Neuron (in vitro differentiated cells): ENCODE data around the gene GGA3.

Experiments
- H2AFZ ChIP-seq: one replicate; pipeline ENCODE4 v1.6.1; 2013; ENCODE audit warnings: low read depth, mild to moderate bottlenecking, inconsistent platforms, low read length, moderate library complexity
- H3K27me3 ChIP-seq: one replicate; pipeline ENCODE4 v1.6.1; 2013; ENCODE audit warnings: low read length; ENCODE audit not compliant: insufficient read depth
- H3K36me3 ChIP-seq: one replicate; pipeline ENCODE4 v1.6.1; 2013; ENCODE audit warnings: low read length; ENCODE audit not compliant: insufficient read depth
- H3K4me1 ChIP-seq: one replicate; pipeline ENCODE4 v1.6.1; 2013; ENCODE audit warnings: low read length; ENCODE audit not compliant: insufficient read depth
- H3K4me3 ChIP-seq: 2 replicates; pipeline ENCODE4 v1.5.1; 2013; ENCODE audit warnings: mild to moderate bottlenecking, low read length, moderate library complexity
- H3K9me3 ChIP-seq: one replicate; pipeline ENCODE4 v1.6.1; 2013; ENCODE audit warnings: low read length

GGA3 gene

DNA sequence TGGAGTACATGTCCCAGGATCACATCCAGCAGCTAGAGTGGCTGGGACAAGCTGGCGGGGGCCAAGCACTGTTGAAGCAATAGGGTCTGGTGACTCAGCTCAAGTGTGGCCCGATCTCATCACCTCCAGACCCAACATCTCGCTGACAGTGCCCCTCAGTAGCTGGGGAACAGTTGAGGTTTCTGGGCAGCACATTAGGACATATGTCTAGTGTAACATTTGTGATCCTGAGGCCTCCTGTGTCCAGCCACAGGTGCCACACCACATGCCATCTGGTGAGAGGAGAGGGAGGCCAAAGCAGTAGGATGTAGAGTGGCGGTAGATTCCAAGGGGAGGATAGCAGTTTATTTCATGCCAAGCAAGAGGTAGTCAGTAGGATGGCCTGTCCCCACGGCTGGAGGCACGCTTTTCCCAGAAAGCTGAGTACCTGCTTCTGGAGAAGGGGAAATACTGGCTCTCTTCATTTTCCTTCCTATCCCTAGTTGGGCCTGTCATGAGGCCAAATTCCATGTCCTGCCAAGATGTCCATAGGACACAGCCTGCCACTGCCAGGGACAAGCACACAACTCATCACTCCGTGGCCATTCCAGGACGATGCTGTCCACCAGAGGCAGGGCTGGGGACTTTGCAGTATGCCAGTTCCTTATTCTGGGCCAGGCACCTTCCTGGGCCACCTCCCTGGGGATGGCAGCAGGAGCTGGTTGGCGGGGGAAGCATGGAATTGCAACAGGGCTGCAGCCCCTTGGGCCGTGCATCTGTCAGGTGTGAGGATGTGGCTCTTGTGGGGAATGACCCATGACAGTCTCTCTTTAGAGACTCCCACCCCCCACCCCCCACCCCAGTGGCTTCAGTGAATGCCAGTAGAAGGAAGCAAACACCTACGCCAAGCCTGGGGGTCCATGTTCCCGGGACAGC lies 24.0 kb downstream of the GGA3 start:
- Histone ChIP-seq H3K4me3 (no peak overlapping the region), H3K9me3 (no peaks in the 10 kb centered on the region), H3K27me3 (no peaks in the 10 kb centered on the region), H2AFZ (no peak overlapping the region), H3K36me3 (peaks cover 78% of the 10 kb centered on the region), H3K4me1 (no peaks in the 10 kb centered on the region)

- Histone ChIP-seq H3K27me3 (no peaks in the 10 kb centered on the region), H3K36me3 (peaks cover 85% of the 10 kb centered on the region), H2AFZ (no peak overlapping the region), H3K4me3 (no peak overlapping the region), H3K4me1 (no peaks in the 10 kb centered on the region), H3K9me3 (no peaks in the 10 kb centered on the region)
These were observed 28.6 kb downstream of the GGA3 start for GRCh38 chr17:75232786-75233185.

GRCh38 chr17:75231741-75232464 lies 29.5 kb downstream of the GGA3 start:
- H3K9me3 ChIP-seq = no peaks in the 10 kb centered on the region
- peaks cover 82% of the 10 kb centered on the region for H3K36me3 ChIP-seq
- no peaks in the 10 kb centered on the region for H3K27me3 ChIP-seq

DNA sequence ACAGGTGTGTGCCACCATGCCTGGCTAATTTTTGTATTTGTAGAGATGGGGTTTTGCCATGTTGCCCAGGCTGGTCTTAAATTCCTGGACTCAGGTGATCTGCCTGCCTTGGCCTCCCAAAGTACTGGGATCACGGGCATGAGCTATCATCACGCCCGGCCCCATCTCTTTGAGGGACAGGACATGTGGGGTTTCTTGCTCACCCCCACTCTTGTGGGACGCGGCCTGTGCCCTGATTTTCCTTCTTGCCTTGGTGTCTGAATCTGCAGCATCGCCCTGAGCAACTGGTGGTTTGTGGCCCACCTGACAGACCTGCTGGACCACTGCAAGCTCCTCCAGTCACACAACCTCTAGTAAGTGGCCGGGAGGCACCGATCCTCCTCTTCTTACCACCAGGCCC lies 30.3 kb downstream of the GGA3 start:
- Histone ChIP-seq H3K27me3 (no peaks in the 10 kb centered on the region), H2AFZ (no peak overlapping the region), H3K36me3 (peaks cover 82% of the 10 kb centered on the region), H3K4me1 (no peaks in the 10 kb centered on the region), H3K9me3 (no peaks in the 10 kb centered on the region), H3K4me3 (no peak overlapping the region)

More at GRCh38 chr17:75231741-75232464, 29.5 kb downstream of the GGA3 start:
- no peak overlapping the region for H2AFZ ChIP-seq
- H3K4me3 ChIP-seq = no peak overlapping the region
- H3K4me1 ChIP-seq = no peaks in the 10 kb centered on the region

DNA sequence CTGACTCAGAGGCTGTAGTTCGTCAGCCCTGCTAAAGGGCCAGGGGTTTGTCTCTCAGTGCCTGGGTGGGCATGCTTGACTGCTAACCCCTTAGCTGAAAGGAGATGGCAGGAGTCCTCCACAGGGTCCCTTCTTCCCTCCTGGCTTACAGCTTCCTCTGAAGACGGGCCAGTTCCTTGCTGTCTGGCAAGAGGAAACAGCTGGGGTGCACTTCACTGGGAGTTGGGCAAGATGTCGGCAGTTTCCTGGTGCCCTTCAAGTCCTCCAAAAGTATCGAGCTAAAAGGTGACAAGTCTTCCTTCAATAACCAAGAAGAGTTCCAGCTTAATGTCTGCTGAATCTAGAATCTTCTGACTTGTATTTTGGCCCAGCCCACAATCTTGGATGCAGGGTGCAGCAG lies 32.6 kb downstream of the GGA3 start:
- H3K36me3 ChIP-seq = peaks cover 80% of the 10 kb centered on the region
- H3K9me3 ChIP-seq = no peaks in the 10 kb centered on the region
- no peaks in the 10 kb centered on the region for H3K4me1 ChIP-seq
- no peak overlapping the region for H3K4me3 ChIP-seq
- no peaks in the 10 kb centered on the region for H3K27me3 ChIP-seq
- H2AFZ ChIP-seq = no peak overlapping the region

DNA sequence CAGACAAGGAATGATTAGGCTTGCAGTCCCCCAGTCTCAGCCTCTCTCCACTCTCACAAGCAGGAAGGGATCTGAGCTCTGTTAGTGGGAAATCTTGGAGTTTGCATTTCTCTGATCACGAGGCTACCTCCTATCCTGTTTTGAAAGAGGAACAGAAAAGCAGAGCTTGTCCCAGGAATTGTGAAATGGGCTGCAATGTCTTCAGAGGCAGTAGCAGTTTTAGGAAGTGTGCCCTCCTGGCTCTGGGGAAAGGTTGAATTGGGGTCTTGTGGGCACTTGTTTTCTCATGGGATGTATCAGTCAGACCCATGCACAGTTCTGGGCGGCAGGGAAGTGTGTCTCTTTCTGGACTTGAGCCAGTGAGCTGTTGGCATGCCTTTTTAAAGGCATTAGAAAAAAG lies 33.1 kb downstream of the GGA3 start:
- Histone ChIP-seq H3K36me3 (peaks cover 78% of the 10 kb centered on the region), H3K9me3 (no peaks in the 10 kb centered on the region), H3K4me1 (no peaks in the 10 kb centered on the region), H3K4me3 (no peak overlapping the region), H2AFZ (no peak overlapping the region), H3K27me3 (no peaks in the 10 kb centered on the region)

- H3K4me3 ChIP-seq = no peak overlapping the region
- peaks cover 75% of the 10 kb centered on the region for H3K36me3 ChIP-seq
- H3K27me3 ChIP-seq = no peaks in the 10 kb centered on the region
- H2AFZ ChIP-seq = no peak overlapping the region
- H3K9me3 ChIP-seq = no peaks in the 10 kb centered on the region
- H3K4me1 ChIP-seq = no peaks in the 10 kb centered on the region
These were observed 33.7 kb downstream of the GGA3 start for GRCh38 chr17:75227729-75228128.

DNA sequence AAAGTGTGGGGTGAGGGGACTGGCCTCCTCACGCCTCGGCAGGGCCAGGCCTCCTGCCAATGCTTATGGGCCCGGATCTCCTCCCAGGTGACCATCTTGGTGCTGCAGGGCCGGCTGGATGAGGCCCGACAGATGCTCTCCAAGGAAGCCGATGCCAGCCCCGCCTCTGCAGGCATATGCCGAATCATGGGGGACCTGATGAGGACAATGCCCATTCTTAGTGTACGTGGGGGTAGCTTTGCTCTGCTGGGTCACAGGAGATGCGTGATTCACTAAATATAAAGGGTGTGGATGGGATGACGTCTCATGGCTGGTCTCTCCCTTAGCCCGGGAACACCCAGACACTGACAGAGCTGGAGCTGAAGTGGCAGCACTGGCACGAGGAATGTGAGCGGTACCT lies 36.4 kb downstream of the GGA3 start:
- no peaks in the 10 kb centered on the region for H3K4me1 ChIP-seq
- no peaks in the 10 kb centered on the region for H3K9me3 ChIP-seq
- no peak overlapping the region for H3K4me3 ChIP-seq
- H2AFZ ChIP-seq = no peak overlapping the region
- H3K27me3 ChIP-seq = no peaks in the 10 kb centered on the region
- peaks cover 67% of the 10 kb centered on the region for H3K36me3 ChIP-seq

DNA sequence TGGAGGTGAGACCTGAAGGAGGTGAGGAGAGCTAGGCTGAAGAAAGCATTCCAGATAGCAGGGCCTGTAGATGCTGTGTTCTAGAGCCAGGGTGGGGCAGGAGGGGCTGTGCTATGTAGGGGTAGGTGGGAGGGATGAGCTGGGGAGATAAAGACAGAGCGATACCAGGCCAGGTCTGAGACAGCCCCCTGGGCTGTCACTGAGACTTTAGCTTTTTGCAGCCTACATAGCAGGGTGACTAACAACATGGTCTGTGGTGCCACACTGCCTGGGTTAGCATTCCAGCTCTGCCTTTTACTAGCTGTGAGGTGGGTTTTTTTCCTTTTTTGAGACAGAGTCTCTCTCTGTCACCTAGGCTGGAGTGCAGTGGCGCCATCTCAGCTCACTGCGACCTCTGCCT lies 41.6 kb downstream of the GGA3 start:
- Histone ChIP-seq H3K27me3 (no peaks in the 10 kb centered on the region), H3K9me3 (no peaks in the 10 kb centered on the region), H3K36me3 (peaks cover 66% of the 10 kb centered on the region), H3K4me1 (no peaks in the 10 kb centered on the region), H3K4me3 (no peak overlapping the region), H2AFZ (no peak overlapping the region)

- Histone ChIP-seq H3K9me3 (no peaks in the 10 kb centered on the region), H3K4me3 (no peak overlapping the region), H3K4me1 (no peaks in the 10 kb centered on the region), H3K27me3 (no peaks in the 10 kb centered on the region), H2AFZ (no peak overlapping the region), H3K36me3 (peaks cover 73% of the 10 kb centered on the region)
These were observed 43.3 kb downstream of the GGA3 start for GRCh38 chr17:75218131-75218530.

- no peak overlapping the region for H2AFZ ChIP-seq
- peaks cover 5% of the 10 kb centered on the region for H3K4me1 ChIP-seq
- no peaks in the 10 kb centered on the region for H3K9me3 ChIP-seq
- H3K4me3 ChIP-seq = no peak overlapping the region
- H3K36me3 ChIP-seq = peaks cover 45% of the 10 kb centered on the region
- H3K27me3 ChIP-seq = no peaks in the 10 kb centered on the region
These were observed 52.3 kb downstream of the GGA3 start for GRCh38 chr17:75209061-75209460.

DNA sequence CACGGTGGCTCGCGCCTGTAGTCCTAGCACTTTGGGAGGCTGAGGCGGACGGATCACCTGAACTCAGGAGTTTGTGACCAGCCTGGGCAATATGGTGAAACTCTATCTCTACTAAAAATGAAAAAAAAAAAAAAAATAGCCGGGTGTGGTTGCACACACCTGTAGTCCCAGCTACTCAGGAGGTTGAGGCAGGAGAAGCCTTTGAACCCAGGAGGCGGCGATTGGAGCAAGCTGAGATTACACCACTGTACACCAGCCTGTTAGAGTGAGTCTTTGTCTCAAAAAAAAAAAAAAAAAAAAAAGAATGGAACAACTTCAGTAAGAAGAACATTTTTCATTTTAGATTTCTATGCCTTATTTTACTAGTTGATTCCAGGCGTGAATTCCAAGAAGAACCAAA lies 53.2 kb downstream of the GGA3 start:
- no peak overlapping the region for H2AFZ ChIP-seq
- peaks cover 5% of the 10 kb centered on the region for H3K4me1 ChIP-seq
- H3K27me3 ChIP-seq = no peaks in the 10 kb centered on the region
- H3K36me3 ChIP-seq = peaks cover 38% of the 10 kb centered on the region
- H3K4me3 ChIP-seq = no peak overlapping the region
- no peaks in the 10 kb centered on the region for H3K9me3 ChIP-seq

DNA sequence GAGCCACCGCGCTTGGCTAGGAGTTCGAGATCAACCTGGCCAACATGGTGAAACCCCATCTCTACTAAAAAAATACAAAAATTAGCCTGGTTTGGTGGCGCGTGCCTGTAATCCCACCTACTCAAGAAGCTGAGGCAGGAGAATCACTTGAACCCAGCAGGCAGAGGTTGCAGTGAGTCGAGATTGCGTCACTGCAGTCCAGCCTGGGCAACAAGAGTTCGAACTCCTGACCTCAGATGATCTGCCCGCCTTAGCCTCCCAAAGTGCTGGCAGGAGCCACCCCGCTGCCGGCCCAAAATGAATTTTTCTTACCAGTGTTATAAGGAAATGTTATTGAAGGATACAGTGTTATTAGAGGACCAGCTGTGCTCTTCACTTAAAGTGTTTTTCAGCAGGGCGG lies 53.6 kb downstream of the GGA3 start:
- no peak overlapping the region for H2AFZ ChIP-seq
- no peaks in the 10 kb centered on the region for H3K9me3 ChIP-seq
- peaks cover 34% of the 10 kb centered on the region for H3K36me3 ChIP-seq
- peaks cover 5% of the 10 kb centered on the region for H3K4me1 ChIP-seq
- no peak overlapping the region for H3K4me3 ChIP-seq
- H3K27me3 ChIP-seq = no peaks in the 10 kb centered on the region
